GM21515 (cell line): ENCODE data around the gene BLACAT1.

Experiments used
- ATAC-seq: cut with Tn5 transposase; IDR thresholded peaks from one replicate; pipeline ENCODE4 v1.9.1; 2021; ENCODE audit not compliant: unreplicated experiment

Gene BLACAT1

DNA sequence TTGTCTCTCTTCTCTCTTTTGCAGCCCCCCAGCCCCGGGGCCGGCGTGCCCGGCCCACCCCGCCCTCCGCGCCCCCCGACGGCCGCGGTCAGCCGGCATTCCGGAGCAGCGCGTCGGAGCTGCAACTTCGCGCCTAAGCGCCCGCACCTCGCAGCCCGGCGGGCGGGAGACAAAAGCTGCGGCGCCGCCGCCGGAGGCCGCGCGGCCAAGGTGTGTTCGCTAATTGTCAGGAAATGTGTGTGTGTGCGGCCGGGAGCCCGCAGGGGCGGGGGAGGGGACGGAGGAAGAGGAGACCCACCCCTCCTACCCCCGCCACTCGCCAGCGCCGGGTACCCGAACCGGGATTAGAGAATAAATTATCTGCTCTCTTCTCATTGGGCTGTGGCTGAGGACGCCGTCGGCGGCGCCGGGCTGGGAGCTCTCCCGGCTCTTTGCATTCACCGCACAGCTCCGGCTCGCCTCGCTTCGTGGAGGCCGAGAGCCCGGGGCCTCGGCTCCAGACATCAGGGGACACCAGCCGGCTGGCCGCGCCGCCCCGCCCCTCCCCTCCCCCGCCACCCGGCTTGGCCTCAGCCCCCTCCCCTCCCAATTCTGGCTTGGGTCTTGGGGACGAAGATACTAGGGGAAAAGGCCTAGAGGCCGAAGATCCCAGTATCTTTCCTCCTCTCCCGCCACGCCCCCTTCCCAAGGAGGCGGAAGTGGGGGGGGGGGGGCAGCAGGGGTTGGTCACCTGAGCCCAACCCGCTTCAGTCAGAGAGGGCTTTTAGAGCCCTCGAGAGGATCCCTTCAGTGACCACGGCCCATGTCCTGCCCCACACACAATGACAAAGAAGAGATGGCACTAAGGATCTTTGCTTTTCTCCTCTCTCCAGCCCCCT is 1.3 kb upstream of the BLACAT1 start:
- no peak for ATAC-seq

- ATAC-seq: no peak
Observed at GRCh38 chr1:205456383-205456867, 580 bp upstream of the BLACAT1 start.

- ATAC-seq: no peak
Observed at GRCh38 chr1:205454903-205455335, 926 bp downstream of the BLACAT1 start.

DNA sequence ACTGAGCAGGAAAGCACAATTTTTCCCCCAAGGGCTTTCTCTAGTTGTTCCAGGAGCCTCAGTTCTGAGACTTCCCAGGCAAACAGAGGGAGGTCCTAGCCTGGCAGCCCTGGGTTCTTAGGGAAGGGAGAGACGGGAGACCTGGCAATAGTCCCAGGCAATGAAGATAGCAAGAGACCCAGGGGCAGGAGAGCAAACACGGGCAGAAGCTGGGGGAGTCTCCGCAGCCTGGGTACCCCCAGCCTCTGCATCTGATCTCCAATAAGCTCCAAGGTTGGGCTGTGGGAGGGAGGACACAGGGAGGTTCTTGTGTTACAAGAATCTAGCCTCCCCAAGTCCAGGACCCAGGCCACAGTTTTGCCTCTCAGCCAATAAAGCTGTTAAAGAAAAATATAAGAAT is 2.4 kb downstream of the BLACAT1 start:
- ATAC-seq: no peak

- no peak for ATAC-seq
Observed at GRCh38 chr1:205452933-205453332, 2.9 kb downstream of the BLACAT1 start.

GRCh38 chr1:205452364-205452763 is 3.5 kb downstream of the BLACAT1 start:
- ATAC-seq: no peak

DNA sequence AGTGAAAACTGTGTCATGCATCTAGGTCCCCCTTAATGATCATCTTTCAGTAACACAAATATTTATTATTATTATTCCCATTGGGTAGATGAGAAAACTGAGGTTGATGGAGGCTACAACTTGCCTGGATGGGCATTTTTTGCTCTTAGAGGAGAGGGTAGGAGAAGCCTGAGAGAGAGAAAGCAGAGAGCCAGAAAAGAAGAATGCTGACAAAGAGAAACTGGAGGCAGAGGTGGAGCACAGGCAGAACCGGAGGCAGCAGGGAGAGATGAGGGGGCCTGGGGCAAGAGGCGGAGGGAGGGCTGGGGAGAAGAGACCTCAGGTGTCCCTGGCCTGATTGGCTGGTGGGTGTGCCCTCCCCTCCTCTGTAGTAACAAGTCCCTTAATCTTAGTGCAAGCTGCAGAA is 4.1 kb downstream of the BLACAT1 start:
- no peak for ATAC-seq

DNA sequence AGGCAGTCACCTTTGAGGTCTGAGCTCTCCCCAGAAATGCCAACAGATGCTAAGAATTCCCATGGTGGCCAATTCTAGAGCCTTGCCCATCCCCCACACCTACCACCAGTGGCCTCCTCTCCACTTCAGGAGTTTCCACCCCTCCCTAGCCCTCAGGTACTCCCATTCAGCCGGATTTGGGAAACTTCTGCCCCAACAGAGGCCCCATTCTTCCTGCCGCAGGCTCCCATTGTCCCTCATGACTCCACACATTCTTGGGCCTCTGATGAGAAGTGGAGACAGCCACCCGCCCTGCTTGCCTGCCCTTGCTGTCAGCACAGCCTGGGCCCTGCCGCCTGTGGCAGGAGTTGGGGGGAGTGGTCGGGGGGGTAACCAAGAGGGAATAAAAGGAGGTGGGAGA is 4.6 kb downstream of the BLACAT1 start:
- ATAC-seq: no peak

DNA sequence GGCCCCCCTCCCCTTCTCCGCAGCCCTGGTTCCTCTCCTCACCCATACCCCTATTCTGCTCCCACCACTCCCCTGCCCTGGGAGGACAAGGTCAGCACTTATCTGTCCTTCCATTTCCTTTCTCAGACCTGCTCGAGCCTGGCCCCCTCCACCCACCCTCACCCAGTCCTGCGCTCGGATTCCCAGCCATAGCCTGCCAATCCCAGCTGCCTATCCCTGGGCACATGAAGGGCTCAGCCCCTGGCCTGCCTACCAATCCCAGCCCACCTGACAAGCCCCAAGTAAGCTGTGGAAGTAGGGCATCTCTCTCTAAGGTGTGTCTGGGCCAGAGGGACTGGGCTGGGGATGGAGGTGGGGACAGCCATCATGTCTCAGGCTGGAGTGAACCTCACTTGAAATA is 5.4 kb downstream of the BLACAT1 start:
- no peak for ATAC-seq

DNA sequence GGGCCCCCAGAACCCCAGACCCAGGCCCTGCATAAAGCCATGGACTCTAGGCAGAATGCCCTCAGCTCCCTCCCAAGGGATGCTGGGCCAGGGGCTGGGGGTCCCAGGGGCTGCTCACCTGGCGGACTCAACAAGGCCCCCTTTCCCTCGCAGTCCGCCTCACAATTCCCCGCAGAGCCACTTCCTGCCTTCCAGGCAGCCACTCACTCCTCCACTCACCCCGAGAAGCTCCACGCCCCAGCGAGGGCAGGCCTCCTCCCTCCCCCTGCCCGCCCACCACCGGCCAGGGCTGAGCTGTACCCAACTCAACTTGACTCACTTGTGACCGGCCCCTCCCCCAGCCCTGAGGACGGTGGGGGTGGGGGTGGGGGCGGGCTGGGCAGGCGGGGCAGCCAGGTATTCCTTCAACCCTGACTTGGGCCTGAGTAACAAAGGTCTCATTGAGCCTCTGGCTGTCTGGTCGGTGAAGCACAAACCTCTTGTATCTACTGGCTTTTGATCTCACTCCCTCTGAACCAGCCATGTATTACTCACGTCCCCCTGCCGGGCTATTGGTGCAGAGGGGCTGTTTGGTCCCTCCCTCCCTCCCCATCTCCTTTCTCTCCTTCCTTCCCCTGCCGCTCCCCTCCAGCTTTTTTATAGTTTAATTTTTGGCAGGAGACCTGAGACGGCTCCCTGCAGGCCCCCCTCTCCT is 5.9 kb downstream of the BLACAT1 start:
- no peak for ATAC-seq

DNA sequence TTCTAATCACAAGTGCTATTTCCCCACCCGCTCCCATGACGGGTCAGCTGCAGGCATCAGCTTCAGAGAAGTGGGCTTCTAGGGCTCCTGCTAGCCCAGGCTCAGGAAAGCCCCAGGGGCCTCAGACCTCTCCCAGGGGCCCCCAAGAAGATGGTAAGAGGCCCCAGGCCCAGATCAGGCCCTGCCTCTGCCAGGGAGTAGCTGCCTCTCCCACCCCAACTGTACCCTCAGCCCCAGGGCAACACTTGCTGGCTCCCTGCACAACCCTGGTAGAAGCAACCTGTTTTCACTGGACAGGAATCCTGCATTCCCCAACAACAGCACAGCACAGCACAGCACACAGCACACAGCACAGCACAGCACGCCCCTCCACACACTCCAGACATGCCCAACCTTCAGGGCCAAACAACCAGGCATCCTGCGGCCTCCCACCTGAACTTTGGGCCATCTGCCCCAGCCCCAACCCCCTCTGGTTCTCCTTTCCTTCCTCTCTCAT is 6.5 kb downstream of the BLACAT1 start:
- ATAC-seq: no peak

- no peak for ATAC-seq
Observed at GRCh38 chr1:205448540-205449253, 7.1 kb downstream of the BLACAT1 start.

DNA sequence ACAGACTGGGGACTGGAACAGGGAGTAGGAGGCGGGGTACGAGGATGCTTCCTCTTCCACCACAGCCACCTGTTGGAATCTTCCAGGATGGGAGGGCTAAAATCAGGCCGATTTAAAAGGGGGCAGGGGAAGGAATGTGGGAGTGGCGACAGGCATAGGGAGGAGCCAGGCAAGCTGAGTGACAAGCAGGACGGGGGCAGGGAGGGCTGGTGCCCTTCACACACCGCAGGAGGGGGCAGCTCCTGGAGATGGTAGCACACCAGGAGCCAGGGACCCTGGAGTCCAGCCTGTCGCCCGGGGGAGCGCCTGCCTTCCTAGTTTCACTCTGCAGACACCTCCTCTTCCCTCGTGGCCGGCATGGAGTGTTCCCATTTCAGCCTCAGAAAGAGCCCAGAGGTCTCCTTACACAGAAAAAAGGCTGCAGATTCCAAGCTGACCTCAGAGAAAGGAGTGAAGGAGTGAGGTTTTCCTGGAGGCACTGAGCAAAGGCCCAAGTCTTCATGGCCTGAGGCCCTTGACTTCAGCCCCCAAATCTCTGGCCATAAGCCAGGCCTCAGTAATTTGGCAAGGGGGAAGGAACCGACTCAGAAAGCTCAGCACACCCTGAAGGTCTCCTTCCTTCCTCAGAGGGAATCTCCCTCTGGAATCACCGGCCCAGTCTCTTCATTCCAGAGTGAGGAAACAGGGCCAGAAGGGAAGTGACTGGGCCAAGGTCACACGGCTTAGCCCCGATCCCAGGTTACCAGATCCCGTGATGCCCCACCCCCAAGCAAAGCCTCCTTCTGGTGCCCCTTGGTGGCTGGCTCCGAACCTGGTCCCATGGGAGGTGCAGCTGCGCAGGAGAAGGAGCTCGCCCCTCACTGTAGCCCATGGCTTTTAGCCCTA is 8.1 kb downstream of the BLACAT1 start:
- ATAC-seq: no peak

DNA sequence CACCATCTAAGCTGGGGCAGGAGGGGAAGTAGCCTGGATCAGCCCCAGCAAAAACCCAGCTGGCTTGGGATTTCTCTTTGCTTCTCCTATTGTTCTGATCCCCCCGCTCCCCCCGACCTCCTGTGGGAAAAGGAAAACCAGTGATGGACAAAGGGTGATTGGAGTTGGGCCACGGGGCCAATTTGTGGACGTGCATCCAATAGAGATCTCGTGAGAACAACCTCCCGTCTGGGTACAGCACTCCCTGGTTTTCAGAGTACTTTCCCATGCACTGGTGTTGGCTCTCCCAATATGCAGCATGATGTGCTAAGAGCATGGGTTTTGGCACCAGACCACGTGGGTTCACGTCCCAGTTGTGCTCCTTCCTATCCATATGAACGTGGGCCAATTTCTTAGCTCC is 9.0 kb downstream of the BLACAT1 start:
- ATAC-seq: no peak

DNA sequence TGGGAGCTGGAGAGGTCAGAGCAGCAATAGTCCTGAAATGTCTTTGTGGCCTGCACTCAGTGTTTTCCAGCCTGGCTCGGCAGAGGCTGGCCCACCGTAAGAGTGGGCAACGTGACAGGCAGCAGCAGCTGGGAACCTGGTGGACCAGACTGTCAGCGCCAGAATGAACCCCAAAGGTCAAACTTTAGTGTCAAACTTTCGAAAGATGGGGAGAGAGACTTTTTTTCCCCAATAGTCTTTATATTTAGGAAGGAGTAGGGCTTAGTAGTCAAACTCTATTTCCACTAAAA is 10.3 kb downstream of the BLACAT1 start:
- no peak for ATAC-seq

GRCh38 chr1:205444931-205445645 is 10.8 kb downstream of the BLACAT1 start:
- no peak for ATAC-seq

- no peak for ATAC-seq
Observed at GRCh38 chr1:205444300-205444930, 11.4 kb downstream of the BLACAT1 start.

GRCh38 chr1:205443585-205444299 is 12.1 kb downstream of the BLACAT1 start:
- no peak for ATAC-seq
